Mesenchymal stem cell (in vitro differentiated cells and primary cell): ENCODE data around the gene RPH3AL.

ENCODE experiments used
- DNase-seq: peaks from one replicate; pipeline ENCODE4 v3.0.0-alpha.2; 2013
- H2AFZ ChIP-seq: one replicate; pipeline ENCODE4 v1.6.1; 2013; ENCODE audit warnings: low read depth, mild to moderate bottlenecking, control low read depth, inconsistent platforms, low read length, moderate library complexity
- H2AK5ac ChIP-seq: 2 replicates; pipeline ENCODE4 v1.6.1; 2013; ENCODE audit warnings: low read length, moderate library complexity, mild to moderate bottlenecking, inconsistent platforms; ENCODE audit not compliant: severe bottlenecking
- H2BK120ac ChIP-seq: one replicate; pipeline ENCODE4 v1.6.1; 2013; ENCODE audit warnings: low read depth, mild to moderate bottlenecking, inconsistent platforms, low read length, moderate library complexity
- H2BK12ac ChIP-seq, 2 experiments: one replicate each; pipeline ENCODE4 v1.6.1; 2013; ENCODE audit warnings: inconsistent platforms in 2 of 2, low read length in 2 of 2, mild to moderate bottlenecking in 2 of 2, moderate library complexity in 2 of 2, control low read depth in 1 of 2
- H2BK15ac ChIP-seq: one replicate; pipeline ENCODE4 v1.6.1; 2013; ENCODE audit warnings: mild to moderate bottlenecking, low read depth, inconsistent platforms; ENCODE audit not compliant: poor library complexity, severe bottlenecking
- H2BK5ac ChIP-seq: 2 replicates; pipeline ENCODE4 v1.6.1; 2013; ENCODE audit warnings: low read depth, mild to moderate bottlenecking, low read length, control low read depth, inconsistent platforms; ENCODE audit not compliant: poor library complexity, severe bottlenecking
- H3K14ac ChIP-seq, 2 experiments: one replicate each; pipeline ENCODE4 v1.6.1; 2013; ENCODE audit warnings: inconsistent platforms in 2 of 2, low read length in 2 of 2, control low read depth in 1 of 2, mild to moderate bottlenecking in 1 of 2, moderate library complexity in 1 of 2
- H3K18ac ChIP-seq, 2 experiments: one replicate each; pipeline ENCODE4 v1.6.1; 2013; ENCODE audit warnings: inconsistent platforms in 2 of 2, low read length in 2 of 2, control low read depth in 1 of 2, low read depth in 1 of 2, mild to moderate bottlenecking in 1 of 2
- H3K23ac ChIP-seq, 2 experiments: one replicate each; pipeline ENCODE4 v1.6.1; 2013; ENCODE audit warnings: inconsistent platforms in 2 of 2, low read length in 2 of 2, mild to moderate bottlenecking in 2 of 2, moderate library complexity in 2 of 2, control low read depth in 1 of 2
- H3K27ac ChIP-seq: 2 replicates; pipeline ENCODE4 v1.5.1; 2013; ENCODE audit warnings: mild to moderate bottlenecking, moderate library complexity, low read length, control low read depth, inconsistent platforms; ENCODE audit not compliant: poor library complexity, severe bottlenecking
- H3K27me3 ChIP-seq, 2 experiments: 2 replicates each; pipeline versions ENCODE4 v1.6.1 to v1.7.0; 2013; ENCODE audit warnings: low read length in 2 of 2, mild to moderate bottlenecking in 2 of 2, moderate library complexity in 2 of 2, control low read depth in 1 of 2, inconsistent platforms in 1 of 2; ENCODE audit not compliant: control insufficient read depth in 1 of 2, insufficient read depth in 1 of 2
- H3K36me3 ChIP-seq, 2 experiments: 2 replicates each; pipeline versions ENCODE4 v1.6.1 to v1.7.0; 2013; ENCODE audit warnings: low read length in 2 of 2, control low read depth in 1 of 2, inconsistent platforms in 1 of 2, low read depth in 1 of 2, mild to moderate bottlenecking in 1 of 2; ENCODE audit not compliant: insufficient read depth in 2 of 2, control insufficient read depth in 1 of 2
- H3K4ac ChIP-seq, 2 experiments: one replicate each; pipeline ENCODE4 v1.6.1; 2013; ENCODE audit warnings: inconsistent platforms in 2 of 2, low read length in 2 of 2, mild to moderate bottlenecking in 2 of 2, moderate library complexity in 2 of 2, control low read depth in 1 of 2, low read depth in 1 of 2
- H3K4me1 ChIP-seq: 2 replicates; pipeline ENCODE4 v1.6.1; 2013; ENCODE audit warnings: low read depth, low read length, control low read depth; ENCODE audit not compliant: control insufficient read depth, insufficient read depth
- H3K4me2 ChIP-seq: 2 replicates; pipeline ENCODE4 v1.6.1; 2013; ENCODE audit warnings: low read length, mild to moderate bottlenecking, inconsistent platforms; ENCODE audit not compliant: poor library complexity, severe bottlenecking
- H3K4me3 ChIP-seq, 2 experiments: 2 replicates each; pipeline versions ENCODE4 v1.5.1 to v1.7.0; 2013; ENCODE audit warnings: low read length in 2 of 2, mild to moderate bottlenecking in 2 of 2, control low read depth in 1 of 2, low read depth in 1 of 2; ENCODE audit not compliant: insufficient read depth in 1 of 2
- H3K79me1 ChIP-seq: replicated peaks from 2 replicates; pipeline ENCODE4 v1.6.1; 2013; ENCODE audit warnings: mild to moderate bottlenecking, control low read depth, low read length, inconsistent platforms; ENCODE audit not compliant: poor library complexity, severe bottlenecking
- H3K9ac ChIP-seq: 2 replicates; pipeline ENCODE4 v1.7.0; 2013; ENCODE audit warnings: mild to moderate bottlenecking, low read length, moderate library complexity
- H3K9me3 ChIP-seq: 2 replicates; pipeline ENCODE4 v1.7.0; 2013; ENCODE audit warnings: mild to moderate bottlenecking, low read length; ENCODE audit not compliant: control insufficient read depth
- H4K8ac ChIP-seq: one replicate; pipeline ENCODE4 v1.6.1; 2013; ENCODE audit warnings: inconsistent platforms, mild to moderate bottlenecking, low read length, moderate library complexity
- H4K91ac ChIP-seq: one replicate; pipeline ENCODE4 v1.6.1; 2013; ENCODE audit warnings: mild to moderate bottlenecking, low read length, inconsistent platforms
- WGBS: methylation state at CpG from one replicate; pipeline ENCODE4 v1.1.7; 2013; ENCODE audit warnings: mixed read lengths; 5-methylcytosine and 5-hydroxymethylcytosine counted together

RPH3AL gene

DNA sequence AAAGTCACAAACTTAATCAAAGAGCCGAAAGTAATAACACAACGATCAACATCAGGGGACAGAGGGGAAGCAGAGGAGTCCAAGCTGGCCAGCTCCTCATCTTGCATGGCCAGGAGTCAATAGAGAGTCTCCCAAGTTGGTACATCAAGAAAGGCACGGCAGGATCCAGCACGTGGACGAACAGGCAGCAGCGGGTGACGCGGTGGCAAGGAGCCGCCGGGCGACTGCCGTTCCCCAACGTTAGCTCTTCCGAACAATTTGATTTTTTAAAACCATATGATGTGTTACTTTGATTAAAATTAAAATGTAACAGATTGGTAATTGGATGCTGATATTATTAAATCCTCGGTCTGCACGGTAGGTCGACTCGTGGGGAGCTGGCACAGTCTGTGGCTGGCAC is 89.3 kb downstream of the RPH3AL start:
- peaks cover 0 to 20% of the 10 kb centered on the region in 2 experiments for H3K36me3 ChIP-seq
- H2AFZ ChIP-seq, result no peak overlapping the region
- H2BK5ac ChIP-seq, result no peak overlapping the region
- peaks cover 4% of the 10 kb centered on the region for H3K4me1 ChIP-seq
- peaks cover 3% of the 10 kb centered on the region for H3K9me3 ChIP-seq
- 97% methylated on average over 18 of the region's 18 CpGs for WGBS
- no peak overlapping the region for H3K23ac ChIP-seq
- no peak overlapping the region for H2BK120ac ChIP-seq
- H3K4me3 ChIP-seq, result no peak overlapping the region
- no peaks in the 10 kb centered on the region for H3K79me1 ChIP-seq
- no peak overlapping the region for H3K18ac ChIP-seq
- H4K91ac ChIP-seq, result no peak overlapping the region
- H3K27me3 ChIP-seq, result peaks cover 0 to 25% of the 10 kb centered on the region in 2 experiments
- H2AK5ac ChIP-seq, result no peak overlapping the region
- no peak overlapping the region for H4K8ac ChIP-seq
- no peak overlapping the region for H3K4ac ChIP-seq
- H3K27ac ChIP-seq, result no peak overlapping the region
- no peak overlapping the region for H3K4me2 ChIP-seq
- H3K9ac ChIP-seq, result no peak overlapping the region
- no peak for DNase-seq
- H2BK15ac ChIP-seq, result no peak overlapping the region
- no peak overlapping the region for H2BK12ac ChIP-seq
- H3K14ac ChIP-seq, result no peak overlapping the region

DNA sequence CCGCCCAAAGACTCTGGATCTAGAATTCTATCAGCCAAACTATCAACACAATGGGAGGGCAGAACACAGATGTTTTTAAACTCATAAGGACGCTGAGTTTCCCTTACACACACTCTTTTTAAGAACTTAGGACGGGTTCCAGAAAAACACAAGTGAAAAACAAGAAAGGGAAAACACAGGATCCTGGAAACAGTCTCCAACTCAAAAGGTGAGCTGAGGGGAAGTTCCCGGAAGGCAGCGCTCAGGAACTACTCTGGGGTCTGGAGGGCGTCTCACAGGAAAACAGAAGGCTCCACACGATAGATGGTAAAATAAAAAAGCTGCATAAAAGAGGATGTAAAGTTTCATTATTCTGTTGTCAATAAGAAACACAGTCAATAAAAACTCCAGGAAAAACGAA is 91.0 kb downstream of the RPH3AL start:
- H2BK5ac ChIP-seq, result no peak overlapping the region

DNA sequence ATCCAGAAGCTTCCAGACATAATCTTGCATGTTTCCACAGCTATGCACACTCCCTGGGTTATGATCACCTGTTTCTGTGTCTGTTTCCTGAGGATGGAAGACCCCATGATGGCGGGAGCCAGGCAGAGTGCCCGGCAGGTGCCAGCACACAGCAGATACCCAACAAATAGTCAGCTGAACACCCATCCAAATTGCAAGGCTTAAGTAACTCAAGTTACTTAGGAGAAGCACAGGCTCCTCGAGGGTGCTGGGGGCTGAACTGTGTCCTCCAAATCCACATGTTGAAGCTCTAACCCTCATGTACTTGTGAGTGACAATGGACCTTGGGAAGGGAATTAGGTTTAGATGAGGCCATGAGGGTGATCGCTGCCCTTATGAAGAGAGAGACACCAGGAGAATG is 91.7 kb downstream of the RPH3AL start:
- H3K23ac ChIP-seq, result no peak overlapping the region
- peaks cover 0 to 20% of the 10 kb centered on the region in 2 experiments for H3K36me3 ChIP-seq
- peaks cover 3% of the 10 kb centered on the region for H3K9me3 ChIP-seq
- no peak for DNase-seq
- no peak overlapping the region for H2BK5ac ChIP-seq
- no peak overlapping the region for H3K14ac ChIP-seq
- H3K27ac ChIP-seq, result no peak overlapping the region
- H4K91ac ChIP-seq, result no peak overlapping the region
- H2BK15ac ChIP-seq, result no peak overlapping the region
- WGBS, result 89% methylated on average over 4 of the region's 4 CpGs
- H2AK5ac ChIP-seq, result no peak overlapping the region
- no peak overlapping the region for H3K4me3 ChIP-seq
- no peak overlapping the region for H3K9ac ChIP-seq
- no peak overlapping the region for H4K8ac ChIP-seq
- peaks cover 0 to 13% of the 10 kb centered on the region in 2 experiments for H3K27me3 ChIP-seq
- H3K4me1 ChIP-seq, result peaks cover 4% of the 10 kb centered on the region
- H3K18ac ChIP-seq, result no peak overlapping the region
- no peak overlapping the region for H2AFZ ChIP-seq
- no peak overlapping the region for H2BK12ac ChIP-seq
- no peak overlapping the region for H2BK120ac ChIP-seq
- H3K4me2 ChIP-seq, result no peak overlapping the region
- H3K4ac ChIP-seq, result no peak overlapping the region
- H3K79me1 ChIP-seq, result no peaks in the 10 kb centered on the region

More for the DNA sequence above, 91.0 kb downstream of the RPH3AL start:
- Histone ChIP-seq H3K27ac (no peak overlapping the region), H3K4me1 (peaks cover 4% of the 10 kb centered on the region), H4K8ac (no peak overlapping the region), H2BK120ac (no peak overlapping the region), H3K14ac (no peak overlapping the region), H2BK12ac (no peak overlapping the region), H3K4ac (no peak overlapping the region), H3K9me3 (peaks cover 3% of the 10 kb centered on the region), H3K36me3 (peaks cover 0 to 20% of the 10 kb centered on the region in 2 experiments), H2AFZ (no peak overlapping the region), H3K23ac (no peak overlapping the region), H3K4me2 (no peak overlapping the region), H3K79me1 (no peaks in the 10 kb centered on the region), H3K4me3 (no peak overlapping the region), H4K91ac (no peak overlapping the region), H3K9ac (no peak overlapping the region), H2BK15ac (no peak overlapping the region), H3K18ac (no peak overlapping the region), H2AK5ac (no peak overlapping the region), H3K27me3 (peaks cover 0 to 20% of the 10 kb centered on the region in 2 experiments)
- DNase-seq, result no peak
- WGBS, result 74% methylated on average over 6 of the region's 8 CpGs

DNA sequence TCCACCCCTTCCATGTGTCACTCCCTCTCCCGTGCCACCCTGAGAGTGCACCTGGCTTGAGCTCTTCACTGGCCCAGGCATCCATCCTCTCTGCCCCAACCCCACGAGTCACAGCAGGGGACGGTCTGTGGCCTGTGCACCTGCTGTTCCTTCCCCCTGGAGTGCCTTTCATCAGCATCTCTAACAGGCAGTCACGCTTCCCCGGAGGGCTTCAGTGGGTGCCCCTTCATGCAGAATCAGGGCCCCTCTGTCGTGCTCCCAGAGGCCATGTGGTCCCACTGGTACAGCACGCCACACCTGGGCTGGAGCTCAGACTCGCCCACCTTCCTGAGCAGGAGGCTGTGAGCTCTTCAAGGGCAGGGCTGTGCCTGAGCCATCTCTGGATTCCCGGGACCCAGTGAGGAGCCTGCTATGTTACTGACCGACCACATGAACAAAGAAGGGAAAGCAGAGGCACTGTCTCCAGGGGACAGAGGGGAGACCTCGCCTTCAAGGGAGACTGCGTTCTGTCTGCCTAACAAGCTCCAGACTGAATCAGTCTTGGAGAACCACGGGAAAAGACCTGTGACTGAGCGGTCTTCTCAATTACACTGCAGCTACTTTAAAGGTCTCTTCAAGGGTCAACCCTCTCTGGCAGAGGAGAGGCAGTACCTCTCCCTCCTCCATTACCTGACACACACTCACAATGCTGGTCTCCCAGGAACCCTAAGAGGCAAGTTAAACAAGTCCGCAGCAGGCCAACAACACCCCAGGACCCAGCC is 92.4 kb downstream of the RPH3AL start:
- no peak overlapping the region for H2BK12ac ChIP-seq
- H2AFZ ChIP-seq, result no peak overlapping the region
- H2BK5ac ChIP-seq, result no peak overlapping the region
- peaks cover 0 to 20% of the 10 kb centered on the region in 2 experiments for H3K36me3 ChIP-seq
- 55% methylated on average over 15 of the region's 15 CpGs for WGBS
- H3K4me2 ChIP-seq, result no peak overlapping the region
- H2AK5ac ChIP-seq, result no peak overlapping the region
- no peak overlapping the region for H3K4ac ChIP-seq
- H3K27ac ChIP-seq, result no peak overlapping the region
- H3K18ac ChIP-seq, result no peak overlapping the region
- peaks cover 4% of the 10 kb centered on the region for H3K4me1 ChIP-seq
- peaks cover 0 to 8% of the 10 kb centered on the region in 2 experiments for H3K27me3 ChIP-seq
- no peaks in the 10 kb centered on the region for H3K79me1 ChIP-seq
- no peak overlapping the region for H3K9ac ChIP-seq
- H4K91ac ChIP-seq, result no peak overlapping the region
- no peak overlapping the region for H3K4me3 ChIP-seq
- H2BK15ac ChIP-seq, result no peak overlapping the region
- no peak overlapping the region for H4K8ac ChIP-seq
- no peak overlapping the region for H2BK120ac ChIP-seq
- H3K14ac ChIP-seq, result no peak overlapping the region
- H3K23ac ChIP-seq, result no peak overlapping the region
- peaks cover 3% of the 10 kb centered on the region for H3K9me3 ChIP-seq
- no peak for DNase-seq
